Transverse colon (tissue), 4 donors: ENCODE measurements around the gene SLC25A29.
"Not testable (repeated sequence)": the region's sequence is repeated elsewhere in the genome, so short reads cannot be mapped to it uniquely, and the experiment has no call there.

Source experiments
- EP300 ChIP-seq: sonication (generic); formaldehyde crosslinking; IDR thresholded peaks from one replicate; pipeline ENCODE4 v1.6.1; 2017; ENCODE audit warnings: antibody characterized with exemption, low read depth
- POLR2A ChIP-seq: fragments of 450-650 bp; IDR thresholded peaks from one replicate; pipeline ENCODE4 v1.6.1; 2016; ENCODE audit warnings: antibody characterized with exemption, mild to moderate bottlenecking, moderate library complexity
- POLR2AphosphoS5 ChIP-seq, 3 donors: sonication (generic); formaldehyde crosslinking; IDR thresholded peaks; one replicate each; pipeline ENCODE4 v1.6.1; 2016; ENCODE audit warnings: antibody characterized with exemption in 3 of 3
- TF ChIP-seq, protein P1 (sequence below), 5 experiments: fragments of 200-600 bp in 3 of 5; fragments of 450-650 bp in 2 of 5; sonication (generic) in 3 of 5; IDR thresholded peaks; 1 replicate in 2 of 5; 2 replicates in 3 of 5; pipeline ENCODE4 v1.5.1; 2016 to 2017; ENCODE audit warnings: antibody characterized with exemption in 5 of 5, inconsistent platforms in 3 of 5, mild to moderate bottlenecking in 2 of 5, moderate library complexity in 1 of 5

DNA sequence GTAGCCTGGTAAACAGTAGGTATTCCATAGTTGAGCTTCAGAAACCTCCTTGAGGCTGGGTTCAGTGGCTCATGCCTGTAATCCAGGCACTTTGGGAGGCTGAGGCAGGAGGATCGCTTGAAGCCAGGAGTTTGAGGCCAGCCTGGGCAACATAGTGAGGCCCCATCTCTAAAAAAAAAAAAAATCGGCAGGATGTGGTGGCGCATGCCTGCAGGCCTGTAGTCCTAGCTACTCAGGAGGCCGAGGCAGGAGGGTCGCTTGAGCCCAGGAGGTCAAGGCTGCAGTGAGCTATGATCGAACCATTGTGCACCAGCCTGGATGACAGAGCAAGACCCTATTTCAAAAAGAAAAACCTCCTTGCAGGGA, 2.2 kb upstream of the SLC25A29 start:
- TF ChIP-seq, protein P1, sequence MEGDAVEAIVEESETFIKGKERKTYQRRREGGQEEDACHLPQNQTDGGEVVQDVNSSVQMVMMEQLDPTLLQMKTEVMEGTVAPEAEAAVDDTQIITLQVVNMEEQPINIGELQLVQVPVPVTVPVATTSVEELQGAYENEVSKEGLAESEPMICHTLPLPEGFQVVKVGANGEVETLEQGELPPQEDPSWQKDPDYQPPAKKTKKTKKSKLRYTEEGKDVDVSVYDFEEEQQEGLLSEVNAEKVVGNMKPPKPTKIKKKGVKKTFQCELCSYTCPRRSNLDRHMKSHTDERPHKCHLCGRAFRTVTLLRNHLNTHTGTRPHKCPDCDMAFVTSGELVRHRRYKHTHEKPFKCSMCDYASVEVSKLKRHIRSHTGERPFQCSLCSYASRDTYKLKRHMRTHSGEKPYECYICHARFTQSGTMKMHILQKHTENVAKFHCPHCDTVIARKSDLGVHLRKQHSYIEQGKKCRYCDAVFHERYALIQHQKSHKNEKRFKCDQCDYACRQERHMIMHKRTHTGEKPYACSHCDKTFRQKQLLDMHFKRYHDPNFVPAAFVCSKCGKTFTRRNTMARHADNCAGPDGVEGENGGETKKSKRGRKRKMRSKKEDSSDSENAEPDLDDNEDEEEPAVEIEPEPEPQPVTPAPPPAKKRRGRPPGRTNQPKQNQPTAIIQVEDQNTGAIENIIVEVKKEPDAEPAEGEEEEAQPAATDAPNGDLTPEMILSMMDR (IDR thresholded peaks at IDR 0.05), result not testable (repeated sequence)
- not testable (repeated sequence) for TF ChIP-seq POLR2A; EP300; POLR2AphosphoS5 (IDR thresholded peaks at IDR 0.05)
